ENCODE data around the gene PLP2. TPM values are rescaled to one million over a fixed set of nuclear protein-coding genes. Genes with fewer than 3 reads are reported as not detected.
A peak's percentile ranks its signal among the peaks of the same experiment; 100 is the strongest.

PLP2 gene
- total RNA-seq, 1 experiment from 2014 or later: 165 TPM

GRCh38 chrX:49165901-49166881, 5.5 kb upstream of the PLP2 start:
- no peaks in the 10 kb centered on the region for H3K27me3 ChIP-seq (ENCODE audit: low read length)
- DNase-seq: no peak
- no peaks in the 10 kb centered on the region for H3F3A ChIP-seq (ENCODE audit: low read length, unreplicated experiment)
- no peak overlapping the region; the same call in 1 of the 2 replicates for H3K27ac ChIP-seq (ENCODE audit: low read length)
- ChIA-PET CTCF (no interaction called here), POLR2A (ENCODE audit: unreplicated experiment) (no interaction called here)
- no peaks in the 10 kb centered on the region for H3K36me3 ChIP-seq (ENCODE audit: low read depth, low read length)
- peaks cover 22% of the 10 kb centered on the region for H3K4me1 ChIP-seq (ENCODE audit: insufficient read depth, low read length)
- 0 out of 2 replicates have a peak overlapping the region, but pooled peaks have one; percentile 50 for H3K4me2 ChIP-seq (ENCODE audit: low read length)
- no TSS peak for BruUV-seq (replicated peaks)
- no peaks in the 10 kb centered on the region for H3K79me2 ChIP-seq (ENCODE audit: low read length)
- ATAC-seq: no peak
- intact Hi-C loops (cut with micrococcal nuclease): loop anchor here (2.0 kb wide), 1 partner anchor 65 kb away; no protein-coding TSS in a partner anchor
- H4K20me1 ChIP-seq (ENCODE audit: low read length): no peaks in the 10 kb centered on the region
- TF ChIP-seq EZH2phosphoT487 (IDR thresholded peaks at IDR 0.05; ENCODE audit: borderline replicate concordance, low read length) (no peak), CTCF (conservative IDR thresholded peaks at IDR 0.05; ENCODE audit: low read depth, low read length) (no peak), EZH2 (IDR thresholded peaks at IDR 0.05; ENCODE audit: low read length, unreplicated experiment) (no peak)
- H3K4me3 ChIP-seq (ENCODE audit: low read length): no peak overlapping the region
- no peaks in the 10 kb centered on the region for H3K9me2 ChIP-seq (replicated peaks; ENCODE audit: low read length)
- no peak overlapping the region for H2AFZ ChIP-seq (ENCODE audit: low read length)
- H3K9ac ChIP-seq (ENCODE audit: low read length): no peak overlapping the region
- no peaks in the 10 kb centered on the region for H3K9me3 ChIP-seq (ENCODE audit: low read length)

DNA sequence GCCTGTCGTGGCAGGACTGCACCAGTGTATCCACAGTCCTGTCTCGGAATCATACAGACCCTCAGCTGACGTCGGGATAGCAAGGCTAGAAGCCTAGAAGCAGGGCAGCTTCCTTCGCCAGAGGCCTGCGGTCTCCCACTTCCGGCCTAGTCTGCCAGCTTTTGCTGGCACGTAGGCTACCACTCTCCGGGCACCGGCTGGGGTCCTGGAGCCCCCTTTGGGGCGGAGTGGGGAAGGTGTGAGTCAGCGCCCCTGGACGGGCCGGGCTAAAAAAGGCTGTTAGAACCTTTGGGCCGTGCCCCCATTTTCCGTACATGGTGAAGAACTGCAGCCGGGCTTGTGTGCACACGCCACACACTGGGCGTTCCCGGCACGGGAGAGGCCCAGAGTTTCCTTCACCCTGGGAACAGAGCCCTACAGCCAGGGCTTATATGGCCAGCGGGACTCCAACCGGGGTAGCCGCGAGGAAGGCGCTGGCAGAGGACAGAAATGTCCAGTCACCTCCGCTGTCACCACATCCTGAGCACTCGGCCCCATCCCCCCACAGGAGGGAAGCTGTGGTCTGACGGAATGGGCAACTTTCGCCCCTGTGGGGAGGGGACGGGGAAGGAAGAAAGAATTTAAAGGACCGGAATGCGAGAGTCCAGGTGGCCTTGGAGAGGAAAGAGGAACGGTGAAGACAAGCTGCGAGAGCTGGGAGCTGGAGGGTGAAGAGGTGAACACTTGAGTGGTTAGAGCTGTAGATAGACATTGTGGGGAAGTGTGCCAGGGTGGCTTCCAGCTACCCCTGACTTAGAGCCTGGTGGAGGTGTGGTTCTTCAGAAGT, 4.6 kb upstream of the PLP2 start:
- H3K4me2 ChIP-seq (ENCODE audit: low read length): peak overlapping the region; percentile 50
- H3K27me3 ChIP-seq (ENCODE audit: low read length): no peaks in the 10 kb centered on the region
- intact Hi-C loops (cut with micrococcal nuclease): no loop called here
- H3F3A ChIP-seq (ENCODE audit: low read length, unreplicated experiment): no peaks in the 10 kb centered on the region
- no peaks in the 10 kb centered on the region for H4K20me1 ChIP-seq (ENCODE audit: low read length)
- H3K36me3 ChIP-seq (ENCODE audit: low read depth, low read length): no peaks in the 10 kb centered on the region
- ChIA-PET CTCF (no interaction called here), POLR2A (ENCODE audit: unreplicated experiment) (interaction anchor here (0.6 to 0.7 kb wide), 2 partner anchors 42 to 430 kb away, joined by 3 to 7 read pairs; no protein-coding TSS in a partner anchor)
- TF ChIP-seq EZH2 (IDR thresholded peaks at IDR 0.05; ENCODE audit: low read length, unreplicated experiment) (no peak), EZH2phosphoT487 (IDR thresholded peaks at IDR 0.05; ENCODE audit: borderline replicate concordance, low read length) (no peak), CTCF (conservative IDR thresholded peaks at IDR 0.05; ENCODE audit: low read depth, low read length) (no peak)
- H3K9ac ChIP-seq (ENCODE audit: low read length): peak overlapping the region; percentile 10; the same call in 1 of the 2 replicates
- peaks cover 3% of the 10 kb centered on the region for H3K79me2 ChIP-seq (ENCODE audit: low read length)
- DNase-seq: peak; percentile 61
- no peaks in the 10 kb centered on the region for H3K9me3 ChIP-seq (ENCODE audit: low read length)
- ATAC-seq: peak; percentile 29
- BruUV-seq (replicated peaks): TSS peak; percentile 35
- peaks cover 22% of the 10 kb centered on the region for H3K4me1 ChIP-seq (ENCODE audit: insufficient read depth, low read length)
- peak overlapping the region; percentile 68 for H2AFZ ChIP-seq (ENCODE audit: low read length)
- H3K27ac ChIP-seq (ENCODE audit: low read length): peak overlapping the region; percentile 45
- no peaks in the 10 kb centered on the region for H3K9me2 ChIP-seq (replicated peaks; ENCODE audit: low read length)
- H3K4me3 ChIP-seq (ENCODE audit: low read length): peak overlapping the region; percentile 22; the same call in 1 of the 2 replicates
